Lung (tissue), 12 donors: ENCODE measurements around the gene RASGEF1C. TPM values are rescaled to one million over a fixed set of nuclear protein-coding genes. Genes with fewer than 3 reads are reported as not detected.

Experiments used
- ATAC-seq: fragments of 200-7000 bp; cut with Tn5 transposase; one replicate; pipeline ENCODE4 v1.9.1; 2020; ENCODE audit warnings: moderate number of reproducible peaks; ENCODE audit not compliant: insufficient read depth, low FRiP score
- DNase-seq, 3 donors: peaks; one replicate each; pipeline ENCODE4 v3.0.0-alpha.2; 2013 to 2017
- H3K27ac ChIP-seq, 2 donors: one replicate each; pipeline ENCODE4 v1.5.1; 2013; ENCODE audit warnings: mild to moderate bottlenecking in 2 of 2, moderate library complexity in 2 of 2, control low read depth in 1 of 2, inconsistent platforms in 1 of 2, low read depth in 1 of 2, low read length in 1 of 2
- H3K27me3 ChIP-seq, 3 donors: one replicate each; pipeline ENCODE4 v1.5.1; 2013; ENCODE audit warnings: low read length in 2 of 3; ENCODE audit not compliant: control insufficient read depth in 3 of 3, insufficient read depth in 3 of 3
- H3K36me3 ChIP-seq, 4 donors: one replicate each; pipeline ENCODE4 v1.5.1; 2013; ENCODE audit warnings: low read length in 4 of 4, mild to moderate bottlenecking in 1 of 4, moderate library complexity in 1 of 4; ENCODE audit not compliant: control insufficient read depth in 4 of 4, insufficient read depth in 4 of 4
- H3K4me1 ChIP-seq, 5 donors: one replicate each; pipeline ENCODE4 v1.5.1; 2013; ENCODE audit warnings: low read length in 5 of 5, mild to moderate bottlenecking in 2 of 5, moderate library complexity in 1 of 5; ENCODE audit not compliant: control insufficient read depth in 5 of 5, insufficient read depth in 5 of 5
- H3K4me3 ChIP-seq: one replicate; pipeline ENCODE4 v1.5.1; 2013; ENCODE audit warnings: mild to moderate bottlenecking, control low read depth, moderate library complexity
- H3K9ac ChIP-seq, 2 donors: one replicate each; pipeline ENCODE4 v1.5.1; 2013; ENCODE audit warnings: low read length in 2 of 2, control low read depth in 1 of 2; ENCODE audit not compliant: insufficient read depth in 1 of 2
- H3K9me3 ChIP-seq, 4 donors: one replicate each; pipeline ENCODE4 v1.5.1; 2013; ENCODE audit warnings: low read length in 3 of 4, mild to moderate bottlenecking in 1 of 4, moderate library complexity in 1 of 4; ENCODE audit not compliant: control insufficient read depth in 4 of 4, insufficient read depth in 3 of 4
- CTCF ChIP-seq: IDR thresholded peaks from 2 replicates; pipeline ENCODE4 v1.5.1; 2012; ENCODE audit warnings: mild to moderate bottlenecking; ENCODE audit errors: control extremely low read depth, extremely low read depth
- WGBS, 2 donors: extraction: QIAGEN DNeasy Blood & Tissue Kit; methylation state at CpG; one replicate each; pipeline ENCODE4 v1.1.7; 2013; 5-methylcytosine and 5-hydroxymethylcytosine counted together
- polyA plus RNA-seq, 2 donors: library from polyadenylated mRNA; stranded (reverse); fragments of 200-250 nt; gene quantifications; one replicate each; pipeline ENCODE4 v1.2.1, GENCODE V29; 2013
- total RNA-seq, 2 donors: library from RNA; depleted of rRNA in 1 of 2; stranded (reverse); fragments of >200 nt in 1 of 2; gene quantifications; one replicate each; pipeline ENCODE4 v1.2.1, GENCODE V29; 2014 to 2021
- donor health status: control.
- donor health status: control.
- donor health status: Bipolar disorder and iron deficiency.
- donor health status: healthy.
- donor health status: DM: yes; HTN: yes; CAD: no.

RASGEF1C gene
- total and polyA plus RNA-seq, 4 donors = 0.03 to 0.31 TPM; not detected in 2

DNA sequence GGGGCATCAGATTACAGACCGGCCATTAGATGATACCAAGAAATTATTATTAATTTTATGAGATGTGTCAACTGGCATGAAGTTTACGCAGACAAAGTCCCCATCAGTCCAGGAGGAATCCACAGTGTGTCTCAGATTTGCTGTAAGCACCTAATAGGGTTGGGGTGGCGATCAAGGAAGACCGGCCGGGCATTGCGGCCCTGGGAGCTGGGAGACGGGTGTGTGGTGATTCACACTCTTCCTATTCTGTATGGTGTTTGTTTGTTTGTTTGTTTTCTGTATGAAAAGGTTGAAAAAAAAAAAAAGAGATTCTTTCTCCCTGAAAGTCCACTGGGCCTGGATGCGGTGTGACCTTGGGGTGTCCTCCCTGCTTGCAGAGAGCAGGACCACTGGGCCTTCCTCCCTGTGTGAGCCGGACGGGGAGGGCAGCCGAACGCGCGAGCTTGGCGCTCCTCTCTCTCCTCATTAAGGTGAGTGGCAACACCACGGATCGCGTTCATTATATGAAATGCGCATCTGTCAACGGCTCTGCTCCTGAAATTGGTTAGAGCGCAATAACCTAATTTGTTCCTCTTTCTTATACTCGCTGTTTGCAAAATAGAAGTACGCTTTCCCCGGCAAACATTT lies 15.1 kb downstream of the RASGEF1C start:
- ATAC-seq = no peak
- no peak for DNase-seq
- WGBS, 2 donors = 93 to 96% methylated on average over 24 of the region's 24 CpGs

DNA sequence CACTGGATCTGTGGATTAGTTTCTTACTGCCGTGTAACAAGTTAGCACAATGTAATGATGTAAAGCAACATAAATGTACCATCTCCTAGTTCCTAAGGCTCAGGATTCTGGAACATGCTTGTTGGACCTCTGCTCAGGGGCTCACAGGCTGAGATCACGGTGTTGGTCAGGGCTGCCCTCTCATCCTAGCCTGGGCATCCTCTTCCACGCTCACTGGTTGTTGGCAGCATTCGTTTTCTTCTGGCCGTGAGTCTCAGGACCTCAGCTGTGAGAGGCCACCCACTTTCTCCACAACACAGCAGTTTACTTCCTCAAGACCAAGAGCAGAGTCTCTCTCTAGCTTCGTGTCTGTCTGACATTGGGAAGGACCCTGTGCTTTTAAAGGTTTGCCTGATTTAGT lies 17.3 kb downstream of the RASGEF1C start:
- no peaks in the 10 kb centered on the region for H3K36me3 ChIP-seq
- no peaks in the 10 kb centered on the region for H3K27me3 ChIP-seq
- 56 to 59% methylated on average over 6 of the region's 6 CpGs for WGBS, 2 donors
- DNase-seq (no peak), ATAC-seq (no peak)
- H3K9ac ChIP-seq = no peak overlapping the region
- peaks cover 0 to 5% (median 0%) of the 10 kb centered on the region in 4 donors for H3K9me3 ChIP-seq
- no peaks in the 10 kb centered on the region for H3K4me1 ChIP-seq
- no peak overlapping the region for H3K4me3 ChIP-seq
- H3K27ac ChIP-seq = no peak overlapping the region
- no peak for TF ChIP-seq CTCF

More for the DNA sequence above, 15.1 kb downstream of the RASGEF1C start:
- H3K9me3 ChIP-seq = peaks cover 0 to 7% (median 0%) of the 10 kb centered on the region in 4 donors
- no peak overlapping the region for H3K4me3 ChIP-seq
- no peak overlapping the region for H3K27ac ChIP-seq
- no peaks in the 10 kb centered on the region for H3K36me3 ChIP-seq
- no peak overlapping the region for H3K9ac ChIP-seq
- no peak for TF ChIP-seq CTCF
- H3K27me3 ChIP-seq = no peaks in the 10 kb centered on the region
- H3K4me1 ChIP-seq = no peaks in the 10 kb centered on the region

- no peak overlapping the region for H3K9ac ChIP-seq
- no peak for DNase-seq
- no peak overlapping the region for H3K4me3 ChIP-seq
- H3K36me3 ChIP-seq = no peaks in the 10 kb centered on the region
- 67 to 84% methylated on average over 2 of the region's 2 CpGs for WGBS, 2 donors
- H3K9me3 ChIP-seq = peaks cover 0 to 5% (median 1%) of the 10 kb centered on the region in 4 donors
- H3K27me3 ChIP-seq = no peaks in the 10 kb centered on the region
- H3K27ac ChIP-seq = no peak overlapping the region
- TF ChIP-seq CTCF = no peak
- ATAC-seq = no peak
- no peaks in the 10 kb centered on the region for H3K4me1 ChIP-seq
Observed at GRCh38 chr5:180187767-180188166, 21.2 kb downstream of the RASGEF1C start.

DNA sequence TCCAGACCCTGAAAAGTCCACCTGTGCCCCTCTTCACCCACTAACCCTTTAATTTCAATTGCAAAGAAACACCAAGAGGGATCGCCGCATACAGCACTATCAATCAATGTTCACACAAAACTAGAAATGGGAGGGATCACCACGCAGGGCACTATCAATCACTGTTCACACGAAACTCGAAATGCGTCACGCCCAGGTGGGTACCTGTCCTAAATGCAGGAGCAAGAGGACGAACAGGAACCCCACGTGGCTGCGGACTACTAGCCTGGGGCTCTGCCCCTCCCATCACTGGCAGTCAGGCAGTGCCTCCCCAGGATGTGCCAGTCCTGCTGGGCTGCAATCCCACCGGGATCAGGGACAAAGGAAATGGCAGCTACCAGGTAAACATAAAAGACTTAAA lies 28.2 kb downstream of the RASGEF1C start:
- 76 to 82% methylated on average over 11 of the region's 11 CpGs for WGBS, 2 donors
- H3K4me3 ChIP-seq = no peak overlapping the region
- H3K36me3 ChIP-seq = no peaks in the 10 kb centered on the region
- peaks cover 0 to 5% (median 0%) of the 10 kb centered on the region in 4 donors for H3K9me3 ChIP-seq
- ATAC-seq = no peak
- no peak overlapping the region for H3K27ac ChIP-seq
- TF ChIP-seq CTCF = no peak
- peaks cover 0 to 5% (median 4%) of the 10 kb centered on the region in 5 donors for H3K4me1 ChIP-seq
- no peak for DNase-seq
- no peak overlapping the region for H3K9ac ChIP-seq
- no peaks in the 10 kb centered on the region for H3K27me3 ChIP-seq
